Calu3 (cell line): Measurements from ENCODE around the gene KIAA0930. TPM values are rescaled to one million over a fixed set of nuclear protein-coding genes. Genes with fewer than 3 reads are reported as not detected.

Source experiments
- BruUV-seq: library from RNA; stranded (reverse); fragments of 400-500 nt; replicated peaks from 2 replicates; lab custom pipeline; 2021; lab: Mats Ljungman, UMichigan
- CTCF ChIA-PET: fragments of 300-600 bp; sonication (Branson Sonifier 250); formaldehyde crosslinking; loops from one replicate; lab custom pipeline; 2022; ENCODE audit warnings: antibody characterized with exemption; lab: Charles Lee
- DNase-seq: peaks from one replicate; pipeline ENCODE4 v3.0.0; 2022
- H3K27ac Mint-ChIP-seq: one replicate; pipeline ENCODE4 v1.8.0; 2022; ENCODE audit warnings: mixed read lengths; ENCODE audit not compliant: unreplicated experiment
- H3K27me3 Mint-ChIP-seq: one replicate; pipeline ENCODE4 v1.8.0; 2022; ENCODE audit warnings: mixed read lengths; ENCODE audit not compliant: unreplicated experiment
- H3K36me3 Mint-ChIP-seq: one replicate; pipeline ENCODE4 v1.8.0; 2022; ENCODE audit warnings: mild to moderate bottlenecking, moderate library complexity, mixed read lengths; ENCODE audit not compliant: insufficient read depth, unreplicated experiment
- H3K4me1 Mint-ChIP-seq: one replicate; pipeline ENCODE4 v1.8.0; 2022; ENCODE audit warnings: mild to moderate bottlenecking, low read depth, mixed read lengths; ENCODE audit not compliant: unreplicated experiment
- H3K4me3 Mint-ChIP-seq: one replicate; pipeline ENCODE4 v1.8.0; 2022; ENCODE audit warnings: mild to moderate bottlenecking, low read depth, moderate library complexity, mixed read lengths; ENCODE audit not compliant: unreplicated experiment
- H3K9me3 Mint-ChIP-seq: one replicate; pipeline ENCODE4 v1.8.0; 2022; ENCODE audit warnings: low read depth, mixed read lengths; ENCODE audit not compliant: unreplicated experiment
- CTCF ChIP-seq: fragments of 200-600 bp; IDR thresholded peaks from one replicate; pipeline ENCODE4 v1.8.0; 2022; ENCODE audit warnings: antibody characterized with exemption; ENCODE audit not compliant: unreplicated experiment
- intact Hi-C: fragments of 100-400 bp; cut with micrococcal nuclease; formaldehyde crosslinking; loops from one replicate; pipeline ENCODE4 v1.10.0; 2022; ENCODE audit not compliant: unreplicated experiment
- total RNA-seq: library from RNA; stranded (reverse); gene quantifications from 2 replicates; pipeline ENCODE4 v1.2.3, GENCODE V29; 2022

KIAA0930 gene
- total RNA-seq, 1 experiment from 2014 or later = 56.8 TPM

- BruUV-seq = no TSS peak
- no peak overlapping the region for H3K27ac Mint-ChIP-seq
- H3K9me3 Mint-ChIP-seq = no peaks in the 10 kb centered on the region
- no peaks in the 10 kb centered on the region for H3K27me3 Mint-ChIP-seq
- intact Hi-C loops = no loop called here
- no peak for DNase-seq
- H3K36me3 Mint-ChIP-seq = peaks cover 23% of the 10 kb centered on the region
- H3K4me1 Mint-ChIP-seq = peaks cover 17% of the 10 kb centered on the region
- no peak overlapping the region for H3K4me3 Mint-ChIP-seq
- no peak for TF ChIP-seq CTCF
- CTCF ChIA-PET = no interaction called here
These were observed 12.3 kb downstream of the KIAA0930 start for GRCh38 chr22:45228401-45228754.

GRCh38 chr22:45227645-45228400 is 12.9 kb downstream of the KIAA0930 start:
- no peak for TF ChIP-seq CTCF
- peaks cover 23% of the 10 kb centered on the region for H3K4me1 Mint-ChIP-seq
- no peak overlapping the region for H3K27ac Mint-ChIP-seq
- H3K9me3 Mint-ChIP-seq = no peaks in the 10 kb centered on the region
- no peaks in the 10 kb centered on the region for H3K27me3 Mint-ChIP-seq
- no peak for DNase-seq
- BruUV-seq = no TSS peak
- intact Hi-C loops = no loop called here
- CTCF ChIA-PET = interaction anchor here (0.6 kb wide), 1 partner anchor 52 kb away, joined by 4 read pairs; no protein-coding TSS in a partner anchor
- H3K4me3 Mint-ChIP-seq = no peak overlapping the region
- peaks cover 23% of the 10 kb centered on the region for H3K36me3 Mint-ChIP-seq

GRCh38 chr22:45226503-45227186 is 14.0 kb downstream of the KIAA0930 start:
- no TSS peak for BruUV-seq
- no peaks in the 10 kb centered on the region for H3K27me3 Mint-ChIP-seq
- intact Hi-C loops = no loop called here
- peaks cover 23% of the 10 kb centered on the region for H3K36me3 Mint-ChIP-seq
- peaks cover 24% of the 10 kb centered on the region for H3K4me1 Mint-ChIP-seq
- CTCF ChIA-PET = interaction anchor here (0.6 to 0.8 kb wide), 3 partner anchors 37 to 268 kb away, joined by 3 read pairs; no protein-coding TSS in a partner anchor
- H3K4me3 Mint-ChIP-seq = no peak overlapping the region
- H3K9me3 Mint-ChIP-seq = no peaks in the 10 kb centered on the region
- DNase-seq = peak; percentile 46
- TF ChIP-seq CTCF = no peak
- peak overlapping the region; percentile 51 for H3K27ac Mint-ChIP-seq

GRCh38 chr22:45225732-45226502 is 14.8 kb downstream of the KIAA0930 start:
- Mint-ChIP-seq H3K9me3 (no peaks in the 10 kb centered on the region), H3K4me1 (peaks cover 24% of the 10 kb centered on the region), H3K4me3 (no peak overlapping the region), H3K27ac (peak overlapping the region; percentile 51), H3K27me3 (no peaks in the 10 kb centered on the region), H3K36me3 (peaks cover 23% of the 10 kb centered on the region)
- no peak for TF ChIP-seq CTCF
- CTCF ChIA-PET = interaction anchor here (0.7 to 0.8 kb wide), 2 partner anchors 38 to 84 kb away, joined by 3 read pairs; no protein-coding TSS in a partner anchor
- DNase-seq = no peak
- intact Hi-C loops = no loop called here
- no TSS peak for BruUV-seq
